ENCODE results near the gene FNIP2.
"Not testable (repeated sequence)": the region's sequence is repeated elsewhere in the genome, so short reads cannot be mapped to it uniquely, and the experiment has no call there.

FNIP2 gene

DNA sequence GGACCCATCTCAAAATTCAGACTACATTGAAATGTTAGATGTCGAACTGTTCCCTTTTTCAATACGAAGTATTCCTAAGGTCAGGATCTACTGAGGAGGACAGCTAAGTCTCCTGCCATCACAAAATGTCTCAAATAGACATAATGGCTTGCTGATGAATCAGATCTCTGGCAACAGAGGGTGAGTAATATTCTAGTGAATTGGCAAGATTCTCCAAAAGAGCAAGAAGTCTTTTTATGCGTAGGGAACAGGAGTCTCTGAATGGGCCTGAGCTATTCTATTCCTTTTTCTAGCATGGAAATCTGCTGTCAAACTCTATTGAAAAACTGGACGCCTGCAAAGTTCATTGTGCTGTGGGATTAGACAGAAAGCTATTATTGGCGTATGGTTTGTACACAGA lies 145.4 kb downstream of the FNIP2 start:
- DNase-seq (ENCODE audit: extremely low read depth, low read depth): no peak
- TF ChIP-seq, protein P1, sequence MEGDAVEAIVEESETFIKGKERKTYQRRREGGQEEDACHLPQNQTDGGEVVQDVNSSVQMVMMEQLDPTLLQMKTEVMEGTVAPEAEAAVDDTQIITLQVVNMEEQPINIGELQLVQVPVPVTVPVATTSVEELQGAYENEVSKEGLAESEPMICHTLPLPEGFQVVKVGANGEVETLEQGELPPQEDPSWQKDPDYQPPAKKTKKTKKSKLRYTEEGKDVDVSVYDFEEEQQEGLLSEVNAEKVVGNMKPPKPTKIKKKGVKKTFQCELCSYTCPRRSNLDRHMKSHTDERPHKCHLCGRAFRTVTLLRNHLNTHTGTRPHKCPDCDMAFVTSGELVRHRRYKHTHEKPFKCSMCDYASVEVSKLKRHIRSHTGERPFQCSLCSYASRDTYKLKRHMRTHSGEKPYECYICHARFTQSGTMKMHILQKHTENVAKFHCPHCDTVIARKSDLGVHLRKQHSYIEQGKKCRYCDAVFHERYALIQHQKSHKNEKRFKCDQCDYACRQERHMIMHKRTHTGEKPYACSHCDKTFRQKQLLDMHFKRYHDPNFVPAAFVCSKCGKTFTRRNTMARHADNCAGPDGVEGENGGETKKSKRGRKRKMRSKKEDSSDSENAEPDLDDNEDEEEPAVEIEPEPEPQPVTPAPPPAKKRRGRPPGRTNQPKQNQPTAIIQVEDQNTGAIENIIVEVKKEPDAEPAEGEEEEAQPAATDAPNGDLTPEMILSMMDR (IDR thresholded peaks at IDR 0.05; ENCODE audit: low read depth, low read length, missing control alignments): no peak
- H3K4me3 ChIP-seq (replicated peaks; ENCODE audit: low read depth, low read length): no peak overlapping the region

DNA sequence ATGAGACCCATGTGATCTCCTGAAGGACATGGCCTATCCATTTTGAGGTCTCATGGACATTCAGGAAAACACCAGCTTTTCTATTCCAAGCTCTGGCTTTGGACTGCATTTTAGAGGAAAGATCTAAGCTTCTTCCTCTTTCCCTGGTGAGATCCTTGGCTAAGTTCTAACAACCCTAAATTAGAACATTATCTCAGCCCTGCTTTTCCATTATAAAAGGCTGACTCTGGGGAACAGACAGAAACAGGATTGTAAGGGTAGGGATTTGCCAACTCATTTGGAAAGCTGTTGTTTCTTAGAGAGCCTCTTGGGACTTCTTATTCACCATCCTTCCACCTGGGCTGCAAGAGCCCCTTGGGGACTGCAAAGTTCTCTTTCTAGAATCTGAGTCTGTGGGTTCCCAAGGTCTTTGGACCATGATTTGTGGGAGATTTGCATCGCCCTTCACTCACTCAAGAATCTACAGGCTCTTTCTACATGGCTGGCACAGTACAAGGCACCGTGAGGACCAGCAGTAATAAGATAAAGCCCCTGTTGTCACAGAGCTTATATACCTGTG lies 146.9 kb downstream of the FNIP2 start:
- DNase-seq (ENCODE audit: extremely low read depth, low read depth): no peak
- TF ChIP-seq, protein P1 (IDR thresholded peaks at IDR 0.05; ENCODE audit: low read depth, low read length, missing control alignments): no peak

DNA sequence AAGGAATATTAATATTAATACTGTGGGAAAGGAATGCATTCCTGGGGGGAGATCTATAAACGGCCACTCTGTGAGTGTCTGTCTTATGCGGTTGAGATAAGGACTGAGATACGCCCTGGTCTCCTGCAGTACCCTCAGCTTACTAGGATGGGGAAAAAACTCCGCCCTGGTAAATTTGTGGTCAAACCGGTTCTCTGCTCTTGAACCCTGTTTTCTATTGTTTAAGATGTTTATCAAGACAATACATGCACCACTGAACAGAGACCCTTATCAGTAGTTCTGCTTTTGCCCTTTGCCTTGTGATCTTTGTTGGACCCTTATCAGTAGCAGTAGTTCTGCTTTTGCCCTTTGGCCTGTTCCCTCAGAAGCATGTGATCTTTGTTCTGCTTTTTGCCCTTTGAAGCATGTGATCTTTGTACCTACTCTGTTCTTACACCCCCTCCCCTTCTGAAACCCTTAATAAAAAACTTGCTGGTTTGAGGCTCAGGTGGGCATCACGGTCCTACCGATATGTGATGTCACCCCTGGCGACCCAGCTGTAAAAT lies 151.7 kb downstream of the FNIP2 start:
- not testable (repeated sequence) for DNase-seq (ENCODE audit: extremely low read depth, low read depth); H3K4me3 ChIP-seq (replicated peaks; ENCODE audit: low read depth, low read length)

More for the DNA sequence above, 146.9 kb downstream of the FNIP2 start:
- H3K4me3 ChIP-seq (replicated peaks; ENCODE audit: low read depth, low read length): no peak overlapping the region

DNA sequence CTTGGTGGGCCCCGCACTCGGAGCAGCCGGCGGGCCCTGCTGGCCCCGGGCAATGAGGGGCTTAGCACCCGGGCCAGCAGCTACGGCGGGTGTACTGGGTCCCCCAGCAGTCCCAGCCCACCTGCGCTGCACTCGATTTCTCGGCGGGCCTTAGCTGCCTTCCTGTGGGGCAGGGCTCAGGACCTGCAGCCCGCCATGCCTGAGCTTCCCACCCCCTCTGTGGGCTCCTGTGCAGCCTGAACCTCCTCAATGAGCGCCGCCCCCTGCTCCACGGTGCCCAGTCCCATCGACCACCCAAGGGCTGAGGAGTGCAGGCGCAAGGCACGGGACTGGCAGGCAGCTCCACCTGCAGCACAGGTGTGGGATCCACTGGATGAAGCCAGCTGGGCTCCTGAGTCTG lies 158.9 kb downstream of the FNIP2 start:
- not testable (repeated sequence) for DNase-seq (ENCODE audit: extremely low read depth, low read depth)

DNA sequence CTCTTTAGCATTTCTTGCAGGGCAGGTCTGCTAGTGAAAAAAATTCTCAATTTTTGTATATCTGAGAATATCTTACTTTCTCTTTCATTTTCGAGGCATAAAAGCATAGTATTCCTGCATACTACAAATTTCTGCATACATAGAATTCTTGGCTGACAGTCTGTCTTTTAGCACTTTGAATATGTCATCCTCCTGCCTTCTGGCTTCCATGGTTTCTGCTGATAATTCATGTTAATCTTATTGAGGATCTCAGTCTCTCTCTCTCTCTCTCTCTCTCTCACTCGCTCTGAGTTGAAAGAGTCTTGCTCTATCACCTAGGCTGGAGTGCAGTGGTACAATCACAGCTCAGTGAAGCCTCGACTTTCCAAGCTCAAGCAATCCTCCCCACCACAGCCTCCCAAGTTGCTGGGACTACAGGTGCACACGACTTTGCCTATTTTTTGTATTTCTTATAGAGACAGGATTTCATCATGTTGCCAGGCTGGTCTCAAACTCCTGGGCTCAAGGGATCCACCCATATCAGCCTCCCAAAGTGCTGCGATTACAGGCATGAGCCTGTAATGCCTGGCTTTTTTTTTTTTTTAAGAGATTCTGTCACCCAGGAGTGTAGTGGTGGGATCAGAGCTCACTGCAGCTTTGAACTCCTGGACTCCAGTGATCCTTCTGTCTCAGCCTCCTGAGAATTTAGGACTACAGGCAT lies 161.3 kb downstream of the FNIP2 start:
- no peak overlapping the region for H3K4me3 ChIP-seq (replicated peaks; ENCODE audit: low read depth, low read length)
- DNase-seq (ENCODE audit: extremely low read depth, low read depth): no peak
- TF ChIP-seq, protein P1 (IDR thresholded peaks at IDR 0.05; ENCODE audit: low read depth, low read length, missing control alignments): no peak

More for the DNA sequence above, 158.9 kb downstream of the FNIP2 start:
- not testable (repeated sequence) for H3K4me3 ChIP-seq (replicated peaks; ENCODE audit: low read depth, low read length)

DNA sequence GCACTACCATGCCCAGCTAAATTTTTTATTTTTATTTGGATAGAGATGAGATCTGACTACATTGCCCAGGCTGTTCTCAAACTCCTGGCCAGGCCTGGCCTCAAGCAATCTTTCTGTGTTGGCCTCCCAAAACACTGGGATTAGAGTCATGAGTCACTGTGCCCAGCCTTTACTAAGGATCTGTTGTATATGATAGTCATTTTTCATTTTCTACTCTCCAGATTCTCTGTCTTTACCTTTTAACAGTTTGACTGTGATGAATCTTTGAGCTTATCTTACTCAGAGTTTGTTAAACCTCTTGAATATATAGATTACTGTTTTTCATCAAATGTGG lies 161.8 kb downstream of the FNIP2 start:
- H3K4me3 ChIP-seq (replicated peaks; ENCODE audit: low read depth, low read length): no peak overlapping the region
- DNase-seq (ENCODE audit: extremely low read depth, low read depth): no peak
- TF ChIP-seq, protein P1 (IDR thresholded peaks at IDR 0.05; ENCODE audit: low read depth, low read length, missing control alignments): no peak

DNA sequence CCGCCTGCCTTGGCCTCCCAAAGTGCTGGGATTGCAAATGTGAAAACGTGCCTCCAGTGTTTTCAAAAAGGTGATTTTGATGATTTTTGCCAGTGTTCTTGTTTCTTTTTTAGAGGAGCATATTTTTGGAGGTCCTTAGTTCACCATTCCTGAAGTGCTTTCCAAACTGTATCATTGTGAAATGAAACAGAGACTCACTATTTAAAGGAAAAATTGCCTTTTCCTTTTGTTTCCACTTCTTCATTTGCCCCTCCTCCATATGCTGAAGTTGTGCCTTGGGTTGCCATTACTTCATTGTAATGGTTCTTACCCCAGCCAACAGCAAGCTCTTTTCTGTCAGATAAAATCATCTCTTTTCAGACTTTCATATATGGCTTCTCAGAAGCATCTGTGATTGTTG lies 164.4 kb downstream of the FNIP2 start:
- H3K4me3 ChIP-seq (replicated peaks; ENCODE audit: low read depth, low read length): no peak overlapping the region
- TF ChIP-seq, protein P1 (IDR thresholded peaks at IDR 0.05; ENCODE audit: low read depth, low read length, missing control alignments): no peak
- no peak for DNase-seq (ENCODE audit: extremely low read depth, low read depth)

All from HFF-Myc (cell line).